HCT116 (cell line): ENCODE data around the gene GTPBP1. TPM values are rescaled to one million over a fixed set of nuclear protein-coding genes. Genes with fewer than 3 reads are reported as not detected.

Experiments
- ATAC-seq: fragments of 200-7000 bp; cut with Tn5 transposase; 2 replicates; pipeline ENCODE4 v1.9.1; 2020; ENCODE audit warnings: mild to moderate bottlenecking, moderate library complexity
- BruUV-seq: library from RNA; stranded (reverse); fragments of 400-500 nt; replicated peaks from 2 replicates; lab custom pipeline; 2021; lab: Mats Ljungman, UMichigan
- CTCF ChIA-PET: fragments of 300-600 bp; sonication (Branson Sonifier 250); formaldehyde crosslinking; loops from one replicate; lab custom pipeline; 2021; ENCODE audit warnings: antibody characterized with exemption; lab: Charles Lee
- POLR2A ChIA-PET: fragments of 300-600, 350-600 bp; sonication (Branson Sonifier 250); formaldehyde crosslinking; loops from one replicate; lab custom pipeline; 2021; ENCODE audit warnings: antibody characterized with exemption; lab: Charles Lee
- RAD21 ChIA-PET, 2 experiments: fragments of 300-600 bp; sonication (Branson Sonifier 250); formaldehyde crosslinking; loops; one replicate each; lab custom pipeline; 2023; ENCODE audit warnings: low total read pairs in 2 of 2; ENCODE audit not compliant: uncharacterized antibody in 2 of 2, unreplicated experiment in 2 of 2, low non-redundant PET in 1 of 2; lab: Charles Lee
- DNase-seq: peaks from one replicate; pipeline ENCODE4 v3.0.0-alpha.2; 2010; ENCODE audit warnings: low read depth, low spot score
- H2AFZ ChIP-seq: fragments of 200-600 bp; shearing (Covaris generic), sonication (generic); 2 replicates; pipeline ENCODE4 v1.6.1; 2017; ENCODE audit warnings: low read depth, mixed run types, mixed read lengths, antibody characterized with exemption, low read length; ENCODE audit not compliant: poor library complexity, severe bottlenecking
- H3K27ac ChIP-seq: 2 replicates; pipeline ENCODE4 v1.5.1; 2012; ENCODE audit warnings: low read depth, low read length
- H3K27me3 ChIP-seq: fragments of 200-600 bp; sonication (generic); 2 replicates; pipeline ENCODE4 v1.6.1; 2016; ENCODE audit warnings: mixed run types, low read length, mixed read lengths; ENCODE audit not compliant: insufficient read depth
- H3K36me3 ChIP-seq, 2 experiments: fragments of 200-500 bp in 1 of 2; fragments of 200-600 bp in 1 of 2; sonication (Bioruptor generic) in 1 of 2; sonication (generic) in 1 of 2; 2 replicates each; pipeline versions ENCODE4 v1.5.1 to v1.6.1; 2014 to 2016; ENCODE audit warnings: low read length in 2 of 2, inconsistent platforms in 1 of 2, mixed read lengths in 1 of 2, mixed run types in 1 of 2; ENCODE audit not compliant: insufficient read depth in 2 of 2, control insufficient read depth in 1 of 2
- H3K4me1 ChIP-seq, 2 experiments: fragments of 200-600 bp in 1 of 2; sonication (generic) in 1 of 2; 2 replicates each; pipeline versions ENCODE4 v1.5.1 to v1.6.1; 2012 to 2017; ENCODE audit warnings: low read length in 2 of 2, inconsistent platforms in 1 of 2, mild to moderate bottlenecking in 1 of 2, mixed read lengths in 1 of 2, mixed run types in 1 of 2, moderate library complexity in 1 of 2; ENCODE audit not compliant: insufficient read depth in 2 of 2, control insufficient read depth in 1 of 2
- H3K4me2 ChIP-seq: fragments of 200-600 bp; sonication (generic); 2 replicates; pipeline ENCODE4 v1.6.1; 2017; ENCODE audit warnings: mixed run types, low read length, mixed read lengths
- H3K4me3 ChIP-seq, 2 experiments: fragments of 200-600 bp in 1 of 2; sonication (generic) in 1 of 2; replicated peaks in 1 of 2; 2 replicates each; pipeline ENCODE4 v1.5.1; 2011 to 2016; ENCODE audit warnings: low read length in 2 of 2, control low read depth in 1 of 2, low read depth in 1 of 2, mild to moderate bottlenecking in 1 of 2, mixed read lengths in 1 of 2, mixed run types in 1 of 2
- H3K79me2 ChIP-seq: fragments of 200-600 bp; sonication (generic); 2 replicates; pipeline ENCODE4 v1.6.1; 2017; ENCODE audit warnings: mild to moderate bottlenecking, mixed run types, low read length, moderate library complexity, mixed read lengths; ENCODE audit not compliant: insufficient read depth
- H3K9ac ChIP-seq: fragments of 200-600 bp; sonication (generic); 2 replicates; pipeline ENCODE4 v1.6.1; 2016; ENCODE audit warnings: low read length, mixed read lengths
- H3K9me2 ChIP-seq: fragments of 200-600 bp; sonication (generic), shearing (Covaris generic); 2 replicates; pipeline ENCODE4 v1.6.1; 2017; ENCODE audit warnings: mixed run types, mild to moderate bottlenecking, moderate library complexity; ENCODE audit not compliant: insufficient read depth
- H3K9me3 ChIP-seq, 2 experiments: fragments of 200-500 bp in 1 of 2; fragments of 200-600 bp in 1 of 2; sonication (Bioruptor generic) in 1 of 2; sonication (generic) in 1 of 2; 2 replicates each; pipeline ENCODE4 v1.6.1; 2014 to 2017; ENCODE audit warnings: low read length in 2 of 2, mixed read lengths in 2 of 2, inconsistent platforms in 1 of 2, low read depth in 1 of 2, mild to moderate bottlenecking in 1 of 2, mixed run types in 1 of 2, moderate library complexity in 1 of 2; ENCODE audit not compliant: control insufficient read depth in 1 of 2, insufficient read depth in 1 of 2
- H4K20me1 ChIP-seq: fragments of 200-600 bp; sonication (generic), shearing (Covaris generic); 2 replicates; pipeline ENCODE4 v1.6.1; 2017; ENCODE audit warnings: mixed run types, mild to moderate bottlenecking, moderate library complexity; ENCODE audit not compliant: insufficient read depth
- EGR1 ChIP-seq: IDR thresholded peaks from 2 replicates; pipeline ENCODE4 v1.6.1; 2012; ENCODE audit warnings: low read depth
- EZH2 ChIP-seq: fragments of 200-600 bp; sonication (generic); IDR thresholded peaks from 2 replicates; pipeline ENCODE4 v1.6.1; 2017; ENCODE audit warnings: antibody characterized with exemption, mixed run types
- EZH2phosphoT487 ChIP-seq: fragments of 200-600 bp; IDR thresholded peaks from 2 replicates; pipeline ENCODE4 v1.6.1; 2018; ENCODE audit warnings: antibody characterized with exemption, borderline replicate concordance
- JUND ChIP-seq: IDR thresholded peaks from 2 replicates; pipeline ENCODE4 v1.6.1; 2012
- MAX ChIP-seq: IDR thresholded peaks from 2 replicates; pipeline ENCODE4 v1.6.1; 2012
- POLR2AphosphoS5 ChIP-seq: IDR thresholded peaks from 2 replicates; pipeline ENCODE4 v1.6.1; 2011; ENCODE audit warnings: mild to moderate bottlenecking, low read depth, low read length, moderate library complexity
- RAD21 ChIP-seq: IDR thresholded peaks from 2 replicates; pipeline ENCODE4 v1.6.1; 2012; ENCODE audit warnings: low read depth, mild to moderate bottlenecking
- SP1 ChIP-seq: IDR thresholded peaks from 2 replicates; pipeline ENCODE4 v1.6.1; 2012; ENCODE audit warnings: low read depth
- SRF ChIP-seq: IDR thresholded peaks from 2 replicates; pipeline ENCODE4 v1.6.1; 2012; ENCODE audit warnings: low read depth
- TCF7L2 ChIP-seq: IDR thresholded peaks from 2 replicates; pipeline ENCODE4 v1.7.0; 2011; ENCODE audit warnings: borderline replicate concordance, inconsistent platforms; ENCODE audit not compliant: insufficient read depth, insufficient read length; ENCODE audit errors: extremely low read depth
- ZFX ChIP-seq: fragments of 450-650 bp; IDR thresholded peaks from 2 replicates; pipeline ENCODE4 v1.6.1; 2017
- intact Hi-C: fragments of 100-400 bp; cut with micrococcal nuclease; formaldehyde crosslinking; loops from 2 replicates; pipeline ENCODE4 v1.10.0; 2022
- total RNA-seq: library from RNA; stranded (reverse); gene quantifications from one replicate; pipeline ENCODE4 v1.2.1, GENCODE V29; 2021; ENCODE audit not compliant: unreplicated experiment

Gene GTPBP1
- total RNA-seq, 1 experiment from 2014 or later, result 48.2 TPM

GRCh38 chr22:38748487-38749136, 42.9 kb downstream of the GTPBP1 start:
- peaks cover 14 to 43% of the 10 kb centered on the region in 2 experiments for H3K36me3 ChIP-seq
- H3K9me3 ChIP-seq, result no peaks in the 10 kb centered on the region
- no peak overlapping the region for H3K9ac ChIP-seq
- intact Hi-C loops, result no loop called here
- no peak for DNase-seq
- peaks cover 2% of the 10 kb centered on the region for H3K79me2 ChIP-seq
- H2AFZ ChIP-seq, result no peak overlapping the region
- H3K4me2 ChIP-seq, result no peak overlapping the region
- no peak overlapping the region for H3K4me3 ChIP-seq
- ChIA-PET RAD21 (no interaction called here), POLR2A (no interaction called here), CTCF (no interaction called here)
- H3K4me1 ChIP-seq, result peaks cover 6 to 15% of the 10 kb centered on the region in 2 experiments
- BruUV-seq, result no TSS peak
- no peak overlapping the region for H3K27ac ChIP-seq
- H3K27me3 ChIP-seq, result no peaks in the 10 kb centered on the region
- no peak for TF ChIP-seq MAX
- no peak for TF ChIP-seq RAD21
- TF ChIP-seq EZH2phosphoT487, result no peak
- TF ChIP-seq EGR1, result no peak
- no peak for TF ChIP-seq SP1
- TF ChIP-seq SRF, result no peak
- no peak for TF ChIP-seq JUND
- no peak for TF ChIP-seq POLR2AphosphoS5
- no peak for TF ChIP-seq TCF7L2
- no peak for ATAC-seq
- H4K20me1 ChIP-seq, result no peaks in the 10 kb centered on the region
- no peaks in the 10 kb centered on the region for H3K9me2 ChIP-seq

GRCh38 chr22:38750104-38750503, 44.4 kb downstream of the GTPBP1 start:
- Histone ChIP-seq H3K36me3 (peaks cover 8 to 37% of the 10 kb centered on the region in 2 experiments; a peak in 3 of 4 replicates), H3K4me2 (no peak overlapping the region), H4K20me1 (no peaks in the 10 kb centered on the region), H3K4me3 (no peak overlapping the region), H3K9me3 (no peaks in the 10 kb centered on the region), H3K9ac (no peak overlapping the region), H3K4me1 (peaks cover 7 to 16% of the 10 kb centered on the region in 2 experiments; a peak in 3 of 4 replicates), H3K79me2 (peaks cover 14% of the 10 kb centered on the region), H3K27ac (no peak overlapping the region), H3K27me3 (no peaks in the 10 kb centered on the region), H2AFZ (no peak overlapping the region), H3K9me2 (no peaks in the 10 kb centered on the region)
- ATAC-seq (no peak), DNase-seq (no peak)
- ChIA-PET CTCF (no interaction called here), POLR2A (no interaction called here), RAD21 (no interaction called here)
- BruUV-seq, result no TSS peak
- intact Hi-C loops, result no loop called here
- TF ChIP-seq ZFX (no peak), EZH2 (no peak), SP1 (no peak)
